ENCODE measurements around the gene IFIT1. TPM values are rescaled to one million over a fixed set of nuclear protein-coding genes. Genes with fewer than 3 reads are reported as not detected.

The IFIT1 gene
- total and polyA plus RNA-seq, 2 donors (not counting 3 experiments of a cell fraction or from before 2014, with no cell fraction given), result 0.51 to 0.75 TPM

GRCh38 chr10:89343089-89343767 is 49.2 kb upstream of the IFIT1 start:
- H3K4me2 ChIP-seq (ENCODE audit: insufficient read depth, low read length), result no peak overlapping the region
- peaks cover 3% of the 10 kb centered on the region for H3K4me1 ChIP-seq (ENCODE audit: control insufficient read depth, extremely low read depth, insufficient read depth, low read length)
- TF ChIP-seq, protein P1, sequence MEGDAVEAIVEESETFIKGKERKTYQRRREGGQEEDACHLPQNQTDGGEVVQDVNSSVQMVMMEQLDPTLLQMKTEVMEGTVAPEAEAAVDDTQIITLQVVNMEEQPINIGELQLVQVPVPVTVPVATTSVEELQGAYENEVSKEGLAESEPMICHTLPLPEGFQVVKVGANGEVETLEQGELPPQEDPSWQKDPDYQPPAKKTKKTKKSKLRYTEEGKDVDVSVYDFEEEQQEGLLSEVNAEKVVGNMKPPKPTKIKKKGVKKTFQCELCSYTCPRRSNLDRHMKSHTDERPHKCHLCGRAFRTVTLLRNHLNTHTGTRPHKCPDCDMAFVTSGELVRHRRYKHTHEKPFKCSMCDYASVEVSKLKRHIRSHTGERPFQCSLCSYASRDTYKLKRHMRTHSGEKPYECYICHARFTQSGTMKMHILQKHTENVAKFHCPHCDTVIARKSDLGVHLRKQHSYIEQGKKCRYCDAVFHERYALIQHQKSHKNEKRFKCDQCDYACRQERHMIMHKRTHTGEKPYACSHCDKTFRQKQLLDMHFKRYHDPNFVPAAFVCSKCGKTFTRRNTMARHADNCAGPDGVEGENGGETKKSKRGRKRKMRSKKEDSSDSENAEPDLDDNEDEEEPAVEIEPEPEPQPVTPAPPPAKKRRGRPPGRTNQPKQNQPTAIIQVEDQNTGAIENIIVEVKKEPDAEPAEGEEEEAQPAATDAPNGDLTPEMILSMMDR (IDR thresholded peaks at IDR 0.05; ENCODE audit: extremely low read depth in 1 of 2, insufficient read depth in 1 of 2, low read depth in 1 of 2, low read length in 2 of 2), result no peak
- no peak for TF ChIP-seq POLR2AphosphoS5 (IDR thresholded peaks at IDR 0.05; ENCODE audit: insufficient read depth, low read depth, low read length)
- no peak for TF ChIP-seq FOS (IDR thresholded peaks at IDR 0.05; ENCODE audit: borderline replicate concordance, insufficient read depth, low read length)
- no peak for TF ChIP-seq MAX (IDR thresholded peaks at IDR 0.05; ENCODE audit: insufficient read depth, insufficient read length)
- TF ChIP-seq POLR2A (IDR thresholded peaks at IDR 0.05; ENCODE audit: low read depth, low read length), result no peak
- no peak for TF ChIP-seq MYC (IDR thresholded peaks at IDR 0.05; ENCODE audit: low read depth, low read length)
- TF ChIP-seq EZH2 (IDR thresholded peaks at IDR 0.05; ENCODE audit: borderline replicate concordance, low read depth, low read length, severe bottlenecking), result no peak
- no peak for TF ChIP-seq JUN (IDR thresholded peaks at IDR 0.05; ENCODE audit: borderline replicate concordance, insufficient read depth, insufficient read length, low read depth)
- no peak for TF ChIP-seq GATA2 (IDR thresholded peaks at IDR 0.05; ENCODE audit: insufficient read depth, insufficient read length, low read depth, low read length)
- POLR2A ChIA-PET, result no interaction called here
- no TSS peak for BruUV-seq (replicated peaks)
- no peaks in the 10 kb centered on the region for H3K79me2 ChIP-seq (ENCODE audit: control insufficient read depth, insufficient read depth, low read length)
- H3K4me3 ChIP-seq (replicated peaks in 1 of 3; ENCODE audit: insufficient read depth in 1 of 3, low read depth in 1 of 3, low read length in 3 of 3), result no peak overlapping the region
- H4K20me1 ChIP-seq (replicated peaks; ENCODE audit: control insufficient read depth, extremely low read depth, insufficient read depth, low read length), result no peaks in the 10 kb centered on the region
- H2AFZ ChIP-seq (ENCODE audit: low read depth, low read length), result no peak overlapping the region
- H3K27me3 ChIP-seq (ENCODE audit: control insufficient read depth in 2 of 2, insufficient read depth in 2 of 2, low read length in 2 of 2), result no peaks in the 10 kb centered on the region
- no peak for DNase-seq (ENCODE audit: low read depth, low spot score)
- CTCF ChIA-PET, result interaction anchor here (0.8 to 2.0 kb wide), 4 partner anchors 9 to 39 kb away, joined by 3 to 6 read pairs (median 4); no protein-coding TSS in a partner anchor
- H3K9me1 ChIP-seq (replicated peaks; ENCODE audit: control insufficient read depth, extremely low read depth, insufficient read depth, low read length), result no peaks in the 10 kb centered on the region
- intact Hi-C loops (cut with micrococcal nuclease), result no loop called here
- no peaks in the 10 kb centered on the region for H3K9me3 ChIP-seq (replicated peaks; ENCODE audit: control insufficient read depth, insufficient read depth, low read length)
- H3K36me3 ChIP-seq (ENCODE audit: control insufficient read depth in 2 of 2, extremely low read depth in 1 of 2, insufficient read depth in 2 of 2, low read length in 2 of 2), result no peaks in the 10 kb centered on the region
- dilution Hi-C loops (cut with MboI; ENCODE audit: extremely low pct_ligation_motif_present, low sequenced_read_pairs), result no loop called here
- H3K9ac ChIP-seq (replicated peaks; ENCODE audit: extremely low read depth, insufficient read depth, low read length), result no peak overlapping the region
- H3K27ac ChIP-seq (ENCODE audit: insufficient read depth, low read depth, low read length), result no peak overlapping the region
- no peak for FAIRE-seq

All from endothelial cell of umbilical vein (primary cell).